ENCODE results near the gene TBC1D10B.
A peak's percentile ranks its signal among the peaks of the same experiment; 100 is the strongest.

TBC1D10B gene

DNA sequence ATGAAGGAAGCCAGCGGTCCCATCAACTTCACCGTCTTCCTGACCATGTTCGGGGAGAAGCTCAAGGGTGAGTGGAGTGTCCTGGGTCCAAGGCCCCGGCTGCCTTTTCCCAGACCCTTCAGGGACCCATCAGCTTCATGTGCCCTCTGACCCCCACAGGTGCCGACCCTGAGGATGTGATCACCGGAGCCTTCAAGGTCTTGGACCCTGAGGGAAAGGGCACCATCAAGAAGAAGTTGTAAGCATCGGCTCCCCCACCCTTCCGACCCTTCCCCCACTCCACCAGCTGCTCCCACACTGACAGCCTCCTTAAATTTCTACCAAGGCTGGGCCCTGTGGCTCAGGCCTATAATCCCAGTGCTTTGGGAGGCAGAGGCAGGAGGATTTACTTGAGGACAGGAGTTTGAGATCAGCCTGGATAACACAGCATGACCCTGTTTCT is 6.2 kb upstream of the TBC1D10B start:
- peaks cover 22 to 29% of the 10 kb centered on the region in 2 experiments for H3K4me1 ChIP-seq (ENCODE audit: control insufficient read depth in 1 of 2, insufficient read depth in 1 of 2, low read depth in 1 of 2, low read length in 1 of 2)
- H3K27ac ChIP-seq: peak overlapping the region; percentile 99
- no peak overlapping the region for H3K4me3 ChIP-seq (ENCODE audit: low read depth in 1 of 2, low read length in 1 of 2)
- TF ChIP-seq, protein P1, sequence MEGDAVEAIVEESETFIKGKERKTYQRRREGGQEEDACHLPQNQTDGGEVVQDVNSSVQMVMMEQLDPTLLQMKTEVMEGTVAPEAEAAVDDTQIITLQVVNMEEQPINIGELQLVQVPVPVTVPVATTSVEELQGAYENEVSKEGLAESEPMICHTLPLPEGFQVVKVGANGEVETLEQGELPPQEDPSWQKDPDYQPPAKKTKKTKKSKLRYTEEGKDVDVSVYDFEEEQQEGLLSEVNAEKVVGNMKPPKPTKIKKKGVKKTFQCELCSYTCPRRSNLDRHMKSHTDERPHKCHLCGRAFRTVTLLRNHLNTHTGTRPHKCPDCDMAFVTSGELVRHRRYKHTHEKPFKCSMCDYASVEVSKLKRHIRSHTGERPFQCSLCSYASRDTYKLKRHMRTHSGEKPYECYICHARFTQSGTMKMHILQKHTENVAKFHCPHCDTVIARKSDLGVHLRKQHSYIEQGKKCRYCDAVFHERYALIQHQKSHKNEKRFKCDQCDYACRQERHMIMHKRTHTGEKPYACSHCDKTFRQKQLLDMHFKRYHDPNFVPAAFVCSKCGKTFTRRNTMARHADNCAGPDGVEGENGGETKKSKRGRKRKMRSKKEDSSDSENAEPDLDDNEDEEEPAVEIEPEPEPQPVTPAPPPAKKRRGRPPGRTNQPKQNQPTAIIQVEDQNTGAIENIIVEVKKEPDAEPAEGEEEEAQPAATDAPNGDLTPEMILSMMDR (IDR thresholded peaks at IDR 0.05): no peak
- no peaks in the 10 kb centered on the region for H3K36me3 ChIP-seq
- H3K9me3 ChIP-seq: no peaks in the 10 kb centered on the region
- H3K27me3 ChIP-seq: no peaks in the 10 kb centered on the region

DNA sequence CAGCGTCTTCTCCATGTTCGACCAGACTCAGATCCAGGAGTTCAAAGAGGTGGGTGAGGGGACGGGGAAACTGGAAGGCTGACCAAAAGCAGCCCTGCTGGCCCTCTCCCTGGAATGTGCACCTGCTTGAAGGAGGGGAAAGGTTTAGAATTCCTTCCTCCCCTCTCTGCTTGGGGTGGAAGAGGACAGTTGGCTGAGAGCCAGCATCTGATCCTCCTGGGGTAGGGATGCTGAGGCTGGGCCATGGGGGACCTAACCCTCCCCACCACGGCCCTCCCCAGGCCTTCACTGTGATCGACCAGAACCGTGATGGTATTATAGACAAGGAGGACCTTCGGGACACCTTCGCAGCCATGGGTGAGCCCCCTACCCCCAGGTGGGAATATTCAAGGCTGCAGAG is 5.6 kb upstream of the TBC1D10B start:
- Histone ChIP-seq H3K27ac (peak overlapping the region; percentile 13), H3K9me3 (no peaks in the 10 kb centered on the region), H3K4me1 (ENCODE audit: control insufficient read depth in 1 of 2, insufficient read depth in 1 of 2, low read depth in 1 of 2, low read length in 1 of 2) (peaks cover 27 to 35% of the 10 kb centered on the region in 2 experiments), H3K27me3 (no peaks in the 10 kb centered on the region), H3K4me3 (ENCODE audit: low read depth in 1 of 2, low read length in 1 of 2) (no peak overlapping the region), H3K36me3 (no peaks in the 10 kb centered on the region)
- TF ChIP-seq, protein P1 (IDR thresholded peaks at IDR 0.05): no peak

DNA sequence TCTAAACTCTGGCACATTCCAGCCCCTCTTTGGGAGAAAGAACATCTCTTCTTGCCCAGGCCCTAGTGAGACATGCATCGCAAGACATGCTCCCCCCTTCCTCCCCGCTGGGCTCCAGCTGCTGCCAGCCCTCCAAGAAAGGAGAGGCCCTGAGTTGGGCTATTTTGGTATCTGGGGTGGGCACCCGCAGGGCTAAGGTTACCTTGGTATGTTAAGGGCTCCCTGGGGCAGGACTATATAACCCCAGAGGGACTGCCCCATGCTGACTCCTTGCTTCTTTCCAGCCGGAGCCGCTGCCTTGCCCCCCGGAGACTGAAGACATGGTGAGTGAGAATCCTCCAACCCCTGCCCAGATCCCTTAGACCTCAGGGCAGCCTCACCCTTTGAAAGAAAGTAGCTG is 4.2 kb upstream of the TBC1D10B start, which contains the start of gene MYL11:
TSS of gene MYL11 (plus strand) at position 265 of the 400 bp plus-strand sequence. CDS start at position 321, 56 bp downstream.
- H3K36me3 ChIP-seq: no peaks in the 10 kb centered on the region
- TF ChIP-seq, protein P1 (IDR thresholded peaks at IDR 0.05): no peak
- no peaks in the 10 kb centered on the region for H3K27me3 ChIP-seq
- H3K9me3 ChIP-seq: no peaks in the 10 kb centered on the region
- H3K27ac ChIP-seq: peak within 1 kb of the TSS; percentile 13
- no peak within 1 kb of the TSS for H3K4me3 ChIP-seq (ENCODE audit: low read depth in 1 of 2, low read length in 1 of 2)
- peaks cover 28 to 35% of the 10 kb centered on the region in 2 experiments for H3K4me1 ChIP-seq (ENCODE audit: control insufficient read depth in 1 of 2, insufficient read depth in 1 of 2, low read depth in 1 of 2, low read length in 1 of 2)

DNA sequence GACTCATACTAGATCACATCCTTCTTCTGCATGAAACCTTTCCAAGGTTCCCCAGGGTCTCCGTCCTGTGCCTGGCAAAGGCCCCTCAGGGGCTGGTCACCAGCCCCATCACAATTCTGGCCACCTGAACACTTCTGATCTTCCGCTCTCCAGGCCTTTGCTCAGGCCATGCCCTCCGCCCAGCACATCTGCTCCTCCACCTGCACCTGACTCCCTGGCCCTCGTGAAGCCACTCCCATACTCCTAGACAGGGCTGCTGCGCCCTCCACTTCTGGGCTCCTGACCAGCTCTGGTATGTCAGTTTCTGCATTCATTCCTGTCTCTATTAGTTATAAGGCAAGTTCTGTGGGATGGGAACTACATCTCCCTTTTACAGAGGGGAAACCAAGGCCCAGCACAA is 2.4 kb upstream of the TBC1D10B start:
- no peak overlapping the region for H3K27ac ChIP-seq
- TF ChIP-seq, protein P1 (IDR thresholded peaks at IDR 0.05): no peak

DNA sequence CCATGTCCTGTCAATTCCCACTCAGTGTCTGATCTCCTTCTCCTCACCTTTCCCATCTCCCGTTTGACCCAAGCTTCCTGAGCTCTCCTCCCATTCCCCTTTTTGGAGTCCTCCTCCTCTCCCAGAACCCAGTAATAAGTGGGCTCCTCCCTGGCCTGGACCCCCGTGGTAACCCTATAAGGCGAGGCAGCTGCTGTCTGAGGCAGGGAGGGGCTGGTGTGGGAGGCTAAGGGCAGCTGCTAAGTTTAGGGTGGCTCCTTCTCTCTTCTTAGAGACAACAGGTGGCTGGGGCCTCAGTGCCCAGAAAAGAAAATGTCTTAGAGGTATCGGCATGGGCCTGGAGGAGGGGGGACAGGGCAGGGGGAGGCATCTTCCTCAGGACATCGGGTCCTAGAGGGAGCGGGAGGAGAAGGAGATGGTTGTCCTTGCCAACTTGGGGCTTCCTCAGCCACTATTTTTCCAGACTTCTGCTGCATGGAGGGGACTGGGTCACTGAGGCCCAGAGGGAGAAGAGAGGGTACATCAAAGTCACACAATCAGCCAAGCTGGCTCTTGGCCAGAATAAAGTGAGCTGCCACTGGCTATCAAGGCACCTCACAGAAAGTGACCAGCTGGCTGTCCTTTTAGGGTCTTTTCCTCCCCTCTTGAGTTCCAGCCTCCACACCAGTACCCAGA is 1.9 kb upstream of the TBC1D10B start:
- no peaks in the 10 kb centered on the region for H3K27me3 ChIP-seq
- H3K4me1 ChIP-seq (ENCODE audit: control insufficient read depth in 1 of 2, insufficient read depth in 1 of 2, low read depth in 1 of 2, low read length in 1 of 2): peaks cover 35% of the 10 kb centered on the region in 2 experiments
- TF ChIP-seq, protein P1 (IDR thresholded peaks at IDR 0.05): no peak
- H3K27ac ChIP-seq: peak overlapping the region; percentile 89
- H3K4me3 ChIP-seq (ENCODE audit: low read depth in 1 of 2, low read length in 1 of 2): no peak overlapping the region
- H3K36me3 ChIP-seq: no peaks in the 10 kb centered on the region
- H3K9me3 ChIP-seq: no peaks in the 10 kb centered on the region

More for the DNA sequence above, 2.4 kb upstream of the TBC1D10B start:
- Histone ChIP-seq H3K27me3 (no peaks in the 10 kb centered on the region), H3K36me3 (no peaks in the 10 kb centered on the region), H3K4me1 (ENCODE audit: control insufficient read depth in 1 of 2, insufficient read depth in 1 of 2, low read depth in 1 of 2, low read length in 1 of 2) (peaks cover 33 to 35% of the 10 kb centered on the region in 2 experiments), H3K9me3 (no peaks in the 10 kb centered on the region), H3K4me3 (ENCODE audit: low read depth in 1 of 2, low read length in 1 of 2) (no peak overlapping the region)

All from neutrophil (primary cell).